ENCODE measurements around the gene C18orf32. TPM values are rescaled to one million over a fixed set of nuclear protein-coding genes. Genes with fewer than 3 reads are reported as not detected.
"Not testable (repeated sequence)": the region's sequence is repeated elsewhere in the genome, so short reads cannot be mapped to it uniquely, and the experiment has no call there.

Gene C18orf32
- polyA plus RNA-seq, 3 donors: 27.5 to 134 (median 115) TPM

DNA sequence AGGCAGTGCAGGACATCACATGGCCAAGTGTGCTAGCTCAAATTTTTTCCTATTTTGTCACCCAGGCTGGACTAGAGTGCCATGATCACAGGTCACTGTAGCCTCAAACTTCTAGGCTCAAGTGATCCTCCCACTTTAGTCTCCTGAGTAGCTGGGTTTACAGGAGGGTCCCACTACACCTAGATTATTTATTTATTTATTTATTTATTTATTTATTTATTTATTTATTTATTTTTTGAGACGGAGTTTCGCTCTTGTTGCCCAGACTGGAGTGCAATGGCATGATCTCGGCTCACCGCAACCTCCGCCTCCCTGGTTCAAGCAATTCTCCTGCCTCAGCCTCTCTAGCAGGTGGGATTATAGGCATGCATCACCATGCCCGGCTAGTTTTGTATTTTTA is 12.1 kb downstream of the C18orf32 start:
- Histone ChIP-seq H3K4me1 (ENCODE audit: control insufficient read depth in 1 of 2, insufficient read depth in 2 of 2, low read length in 2 of 2) (peaks cover 22 to 23% of the 10 kb centered on the region in 2 donors), H3K36me3 (replicated peaks in 1 of 2; ENCODE audit: control insufficient read depth in 1 of 2, insufficient read depth in 2 of 2, low read length in 2 of 2) (peaks cover 11 to 18% of the 10 kb centered on the region in 2 donors)
- H3K9ac ChIP-seq (ENCODE audit: insufficient read depth, low read length, poor library complexity, severe bottlenecking); H3K27me3 Mint-ChIP-seq (ENCODE audit: low read depth in 3 of 3); H3K9me3 Mint-ChIP-seq; H3K79me2 ChIP-seq (ENCODE audit: insufficient read depth, low read length); H3K4me3 ChIP-seq (replicated peaks in 1 of 3; ENCODE audit: low read depth in 2 of 3, low read length in 3 of 3); H3K4me2 ChIP-seq (replicated peaks; ENCODE audit: extremely low read depth, low read length, poor library complexity, severe bottlenecking); H3K4me3 Mint-ChIP-seq; H3K27ac ChIP-seq (ENCODE audit: low read depth in 1 of 2, low read length in 2 of 2); H3K9me3 ChIP-seq (replicated peaks in 1 of 2; ENCODE audit: control insufficient read depth in 1 of 2, insufficient read depth in 1 of 2, low read length in 2 of 2); H2AFZ ChIP-seq (ENCODE audit: insufficient read depth, low read depth, low read length, poor library complexity, severe bottlenecking); H3K27me3 ChIP-seq (ENCODE audit: control insufficient read depth in 2 of 2, insufficient read depth in 2 of 2, low read length in 2 of 2); intact Hi-C loops (cut with micrococcal nuclease); H4K20me1 ChIP-seq (ENCODE audit: insufficient read depth, low read length); DNase-seq; H3K27ac Mint-ChIP-seq: not testable (repeated sequence)
- H3K36me3 Mint-ChIP-seq: peaks cover 15% of the 10 kb centered on the region in 2 donors
- H3K4me1 Mint-ChIP-seq: peaks cover 26% of the 10 kb centered on the region
- WGBS (ENCODE audit: insufficient coverage): no CpG with 5 or more reads among the region's 6 CpGs

- peak overlapping the region in 1 of 7 donors; percentile 38 for H3K27ac Mint-ChIP-seq
- H2AFZ ChIP-seq (ENCODE audit: insufficient read depth, low read depth, low read length, poor library complexity, severe bottlenecking): no peak overlapping the region
- no peaks in the 10 kb centered on the region for H3K9me3 ChIP-seq (replicated peaks in 1 of 2; ENCODE audit: control insufficient read depth in 1 of 2, insufficient read depth in 1 of 2, low read length in 2 of 2)
- no peak overlapping the region for H3K4me3 ChIP-seq (replicated peaks in 1 of 3; ENCODE audit: low read depth in 2 of 3, low read length in 3 of 3)
- no peaks in the 10 kb centered on the region for H3K79me2 ChIP-seq (ENCODE audit: insufficient read depth, low read length)
- H3K4me2 ChIP-seq (replicated peaks; ENCODE audit: extremely low read depth, low read length, poor library complexity, severe bottlenecking): no peak overlapping the region
- peaks cover 0 to 3% (median 0%) of the 10 kb centered on the region in 7 donors for H3K9me3 Mint-ChIP-seq
- no peak overlapping the region for H3K4me3 Mint-ChIP-seq
- H3K9ac ChIP-seq (ENCODE audit: insufficient read depth, low read length, poor library complexity, severe bottlenecking): no peak overlapping the region
- H3K4me1 ChIP-seq (ENCODE audit: control insufficient read depth in 1 of 2, insufficient read depth in 2 of 2, low read length in 2 of 2): peaks cover 22 to 23% of the 10 kb centered on the region in 2 donors
- H4K20me1 ChIP-seq (ENCODE audit: insufficient read depth, low read length): no peaks in the 10 kb centered on the region
- H3K36me3 ChIP-seq (replicated peaks in 1 of 2; ENCODE audit: control insufficient read depth in 1 of 2, insufficient read depth in 2 of 2, low read length in 2 of 2): peaks cover 0 to 6% of the 10 kb centered on the region in 2 donors
- H3K27me3 Mint-ChIP-seq (ENCODE audit: low read depth in 3 of 3): peaks cover 1 to 6% (median 5%) of the 10 kb centered on the region in 3 donors
- intact Hi-C loops (cut with micrococcal nuclease): no loop called here
- H3K27ac ChIP-seq (ENCODE audit: low read depth in 1 of 2, low read length in 2 of 2): no peak overlapping the region
- H3K27me3 ChIP-seq (ENCODE audit: control insufficient read depth in 2 of 2, insufficient read depth in 2 of 2, low read length in 2 of 2): peaks cover 0 to 5% of the 10 kb centered on the region in 2 donors
- no peak for DNase-seq
- peaks cover 24% of the 10 kb centered on the region for H3K4me1 Mint-ChIP-seq
- peaks cover 3 to 4% of the 10 kb centered on the region in 2 donors for H3K36me3 Mint-ChIP-seq
- WGBS (ENCODE audit: insufficient coverage): 88% methylated on average over 3 of the region's 4 CpGs
- TF ChIP-seq, protein P1, sequence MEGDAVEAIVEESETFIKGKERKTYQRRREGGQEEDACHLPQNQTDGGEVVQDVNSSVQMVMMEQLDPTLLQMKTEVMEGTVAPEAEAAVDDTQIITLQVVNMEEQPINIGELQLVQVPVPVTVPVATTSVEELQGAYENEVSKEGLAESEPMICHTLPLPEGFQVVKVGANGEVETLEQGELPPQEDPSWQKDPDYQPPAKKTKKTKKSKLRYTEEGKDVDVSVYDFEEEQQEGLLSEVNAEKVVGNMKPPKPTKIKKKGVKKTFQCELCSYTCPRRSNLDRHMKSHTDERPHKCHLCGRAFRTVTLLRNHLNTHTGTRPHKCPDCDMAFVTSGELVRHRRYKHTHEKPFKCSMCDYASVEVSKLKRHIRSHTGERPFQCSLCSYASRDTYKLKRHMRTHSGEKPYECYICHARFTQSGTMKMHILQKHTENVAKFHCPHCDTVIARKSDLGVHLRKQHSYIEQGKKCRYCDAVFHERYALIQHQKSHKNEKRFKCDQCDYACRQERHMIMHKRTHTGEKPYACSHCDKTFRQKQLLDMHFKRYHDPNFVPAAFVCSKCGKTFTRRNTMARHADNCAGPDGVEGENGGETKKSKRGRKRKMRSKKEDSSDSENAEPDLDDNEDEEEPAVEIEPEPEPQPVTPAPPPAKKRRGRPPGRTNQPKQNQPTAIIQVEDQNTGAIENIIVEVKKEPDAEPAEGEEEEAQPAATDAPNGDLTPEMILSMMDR (IDR thresholded peaks at IDR 0.05): no peak
These were observed 13.3 kb downstream of the C18orf32 start for GRCh38 chr18:49473721-49474120.
